H1 (cell line): ENCODE data around the gene NCKAP1. TPM values are rescaled to one million over a fixed set of nuclear protein-coding genes. Genes with fewer than 3 reads are reported as not detected.
A peak's percentile ranks its signal among the peaks of the same experiment; 100 is the strongest.

Source experiments
- CTCF ChIA-PET: fragments of 300-600 bp; sonication (Branson Sonifier 250); formaldehyde crosslinking; loops from one replicate; lab custom pipeline; 2021; ENCODE audit not compliant: partially characterized antibody; lab: Charles Lee
- POLR2A ChIA-PET: fragments of 300-600 bp; sonication (Branson Sonifier 250); formaldehyde crosslinking; loops from one replicate; lab custom pipeline; 2021; ENCODE audit warnings: inconsistent platforms; ENCODE audit not compliant: partially characterized antibody; lab: Charles Lee
- DNase-seq, 2 experiments: peaks; one replicate each; pipeline versions ENCODE4 v3.0.0 to v3.0.0-alpha.2; 2010 to 2022; ENCODE audit warnings: low spot score in 2 of 2, low read depth in 1 of 2, mixed read lengths in 1 of 2
- FAIRE-seq: peaks from 2 replicates; lab custom pipeline; 2011; peaks lifted over from hg19 to GRCh38; lab: Jason Lieb, UNC
- H2AFZ ChIP-seq: 2 replicates; pipeline ENCODE4 v1.8.1; 2012; ENCODE audit warnings: low read length, inconsistent platforms
- H2AK5ac ChIP-seq: 2 replicates; pipeline ENCODE4 v1.6.1; 2013; ENCODE audit warnings: low read depth, low read length
- H2BK120ac ChIP-seq: replicated peaks from 2 replicates; pipeline ENCODE3; 2013; ENCODE audit warnings: low read depth, low read length, inconsistent platforms
- H2BK12ac ChIP-seq: 2 replicates; pipeline ENCODE4 v1.6.1; 2013; ENCODE audit warnings: low read depth, low read length
- H2BK15ac ChIP-seq: 2 replicates; pipeline ENCODE4 v1.6.1; 2013; ENCODE audit warnings: low read length
- H2BK20ac ChIP-seq: 2 replicates; pipeline ENCODE4 v1.6.1; 2013; ENCODE audit warnings: low read length
- H2BK5ac ChIP-seq: 2 replicates; pipeline ENCODE4 v1.6.1; 2013; ENCODE audit warnings: low read depth, low read length
- H3K14ac ChIP-seq: 2 replicates; pipeline ENCODE4 v1.6.1; 2013; ENCODE audit warnings: inconsistent platforms; ENCODE audit not compliant: insufficient read length
- H3K18ac ChIP-seq: 2 replicates; pipeline ENCODE4 v1.6.1; 2013; ENCODE audit warnings: low read length; ENCODE audit errors: extremely low read depth
- H3K23ac ChIP-seq: 2 replicates; pipeline ENCODE4 v1.6.1; 2013; ENCODE audit warnings: inconsistent platforms; ENCODE audit not compliant: insufficient read length
- H3K23me2 ChIP-seq: 2 replicates; pipeline ENCODE4 v1.6.1; 2013; ENCODE audit warnings: low read depth, low read length
- H3K27ac ChIP-seq: 2 replicates; pipeline ENCODE4 v1.6.1; 2011; ENCODE audit warnings: low read depth, low read length, inconsistent platforms
- H3K27me3 ChIP-seq, 4 experiments: replicated peaks in 1 of 4; 1 replicate in 1 of 4; 2 replicates in 3 of 4; pipeline versions ENCODE4 v1.6.1 to v1.8.1; 2011 to 2013; ENCODE audit warnings: low read length in 3 of 4, mild to moderate bottlenecking in 3 of 4, inconsistent platforms in 2 of 4, mixed read lengths in 2 of 4, moderate library complexity in 1 of 4; ENCODE audit not compliant: control insufficient read depth in 3 of 4, insufficient read depth in 3 of 4; ENCODE audit errors: extremely low read depth in 1 of 4
- H3K36me3 ChIP-seq, 4 experiments: 2 replicates each; pipeline versions ENCODE4 v1.6.1 to v1.8.1; 2011 to 2013; ENCODE audit warnings: mild to moderate bottlenecking in 4 of 4, low read length in 3 of 4, moderate library complexity in 2 of 4, control low read depth in 1 of 4, inconsistent platforms in 1 of 4; ENCODE audit not compliant: insufficient read depth in 4 of 4, control insufficient read depth in 2 of 4
- H3K4ac ChIP-seq: replicated peaks from 2 replicates; pipeline ENCODE3; 2013; ENCODE audit warnings: low read length, low read depth, mixed read lengths, inconsistent platforms; ENCODE audit not compliant: insufficient read length
- H3K4me1 ChIP-seq, 4 experiments: replicated peaks in 1 of 4; 1 replicate in 1 of 4; 2 replicates in 3 of 4; pipeline versions ENCODE4 v1.6.1 to v1.8.1; 2011 to 2013; ENCODE audit warnings: low read length in 3 of 4, inconsistent platforms in 2 of 4, mixed read lengths in 1 of 4; ENCODE audit not compliant: insufficient read depth in 4 of 4, control insufficient read depth in 3 of 4
- H3K4me2 ChIP-seq, 2 experiments: 2 replicates each; pipeline versions ENCODE4 v1.6.1 to v1.8.1; 2011 to 2013; ENCODE audit warnings: low read depth in 2 of 2, low read length in 2 of 2, control low read depth in 1 of 2, inconsistent platforms in 1 of 2, mild to moderate bottlenecking in 1 of 2; ENCODE audit not compliant: insufficient read depth in 1 of 2
- H3K4me3 ChIP-seq, 4 experiments: fragments of 200-600, 300-600 bp in 1 of 4; sonication (generic), shearing (Covaris generic), sonication (Bioruptor Twin) in 1 of 4; 2 replicates each; pipeline versions ENCODE4 v1.5.1 to v1.8.1; 2011 to 2016; ENCODE audit warnings: low read length in 4 of 4, low read depth in 3 of 4, control low read depth in 2 of 4, inconsistent platforms in 2 of 4, mild to moderate bottlenecking in 2 of 4, mixed read lengths in 1 of 4, moderate library complexity in 1 of 4; ENCODE audit not compliant: insufficient read depth in 2 of 4; ENCODE audit errors: extremely low read depth in 1 of 4
- H3K56ac ChIP-seq: replicated peaks from 2 replicates; pipeline ENCODE3; 2013; ENCODE audit warnings: low read depth, mild to moderate bottlenecking, mixed read lengths, low read length, inconsistent platforms; ENCODE audit not compliant: insufficient read length
- H3K79me1 ChIP-seq: 2 replicates; pipeline ENCODE4 v1.6.1; 2013; ENCODE audit warnings: low read depth, low read length, control low read depth
- H3K79me2 ChIP-seq, 2 experiments: 2 replicates each; pipeline versions ENCODE4 v1.6.1 to v1.8.1; 2012 to 2013; ENCODE audit warnings: low read length in 2 of 2, mild to moderate bottlenecking in 2 of 2, inconsistent platforms in 1 of 2; ENCODE audit not compliant: insufficient read depth in 2 of 2, control insufficient read depth in 1 of 2
- H3K9ac ChIP-seq, 4 experiments: replicated peaks in 1 of 4; 1 replicate in 1 of 4; 2 replicates in 3 of 4; pipeline versions ENCODE4 v1.6.1 to v1.8.1; 2011 to 2013; ENCODE audit warnings: low read depth in 3 of 4, low read length in 3 of 4, control low read depth in 2 of 4, mild to moderate bottlenecking in 2 of 4, moderate library complexity in 2 of 4, inconsistent platforms in 1 of 4; ENCODE audit errors: extremely low read depth in 1 of 4
- H3K9me3 ChIP-seq, 2 experiments: 2 replicates each; pipeline versions ENCODE4 v1.6.1 to v1.8.1; 2012 to 2013; ENCODE audit warnings: mild to moderate bottlenecking in 2 of 2, moderate library complexity in 2 of 2, control low read depth in 1 of 2, inconsistent platforms in 1 of 2, low read depth in 1 of 2, low read length in 1 of 2, mixed read lengths in 1 of 2; ENCODE audit not compliant: insufficient read depth in 2 of 2
- H4K20me1 ChIP-seq, 2 experiments: replicated peaks in 1 of 2; 2 replicates each; pipeline versions ENCODE3 to v1.8.1; 2011 to 2013; ENCODE audit warnings: inconsistent platforms in 2 of 2, low read length in 2 of 2, mild to moderate bottlenecking in 1 of 2; ENCODE audit not compliant: insufficient read depth in 2 of 2, control insufficient read depth in 1 of 2
- H4K5ac ChIP-seq: 2 replicates; pipeline ENCODE4 v1.6.1; 2013; ENCODE audit warnings: low read length, low read depth, mixed read lengths, inconsistent platforms; ENCODE audit not compliant: insufficient read length
- H4K8ac ChIP-seq: 2 replicates; pipeline ENCODE4 v1.8.0; 2013; ENCODE audit warnings: mild to moderate bottlenecking, moderate library complexity, low read length, inconsistent platforms; ENCODE audit not compliant: insufficient read depth; ENCODE audit errors: extremely low read depth
- H4K91ac ChIP-seq: replicated peaks from 2 replicates; pipeline ENCODE3; 2013; ENCODE audit warnings: low read length, mixed read lengths, inconsistent platforms; ENCODE audit not compliant: insufficient read length
- BACH1 ChIP-seq: IDR thresholded peaks from 2 replicates; pipeline ENCODE4 v1.6.1; 2012; ENCODE audit warnings: low read length, improper control_type of control experiment
- SRF ChIP-seq: IDR thresholded peaks from 2 replicates; pipeline ENCODE4 v1.6.1; 2011; ENCODE audit warnings: mild to moderate bottlenecking, low read depth, low read length, moderate library complexity
- WGBS, 2 experiments: shearing (Covaris generic) in 1 of 2; methylation state at CpG; one replicate each; pipeline versions ENCODE4 v1.1.6 to v1.1.7; 2013 to 2015; ENCODE audit warnings: low lambda C conversion rate in 2 of 2, mixed read lengths in 2 of 2, inconsistent platforms in 1 of 2, low coverage in 1 of 2, missing lambda C conversion rate in 1 of 2; ENCODE audit not compliant: insufficient replicate concordance in 2 of 2, insufficient coverage in 1 of 2, insufficient read length in 1 of 2; ENCODE audit errors: extremely low coverage in 1 of 2, missing lambda C conversion rate in 1 of 2; 5-methylcytosine and 5-hydroxymethylcytosine counted together
- polyA plus RNA-seq, 7 experiments: library from polyadenylated mRNA; depleted of rRNA in 3 of 7; stranded (reverse) in 5 of 7; unstranded in 2 of 7; fragments of >200 nt in 5 of 7; fragments of 200-250 nt in 2 of 7; gene quantifications; 1 replicate in 5 of 7; 2 replicates in 1 of 7; 4 replicates in 1 of 7; pipeline versions ENCODE4 v1.2.1 to v1.2.3, GENCODE V29; 2011 to 2013; ENCODE audit warnings: missing spikeins in 2 of 7, mixed read lengths in 2 of 7
- total RNA-seq: library from RNA; stranded (reverse); fragmentation: NEBNext Ultra II Directional; extraction: Animal tissue kit (Norgen Biotek cat#: 25700); gene quantifications from 2 replicates; pipeline ENCODE4 v1.2.1, GENCODE V29; 2021

NCKAP1 gene
- total and polyA plus RNA-seq, 2 of the 8 experiments (the other 6 are each of a cell fraction or from before 2014, with no cell fraction given): 90.8 to 173 TPM

DNA sequence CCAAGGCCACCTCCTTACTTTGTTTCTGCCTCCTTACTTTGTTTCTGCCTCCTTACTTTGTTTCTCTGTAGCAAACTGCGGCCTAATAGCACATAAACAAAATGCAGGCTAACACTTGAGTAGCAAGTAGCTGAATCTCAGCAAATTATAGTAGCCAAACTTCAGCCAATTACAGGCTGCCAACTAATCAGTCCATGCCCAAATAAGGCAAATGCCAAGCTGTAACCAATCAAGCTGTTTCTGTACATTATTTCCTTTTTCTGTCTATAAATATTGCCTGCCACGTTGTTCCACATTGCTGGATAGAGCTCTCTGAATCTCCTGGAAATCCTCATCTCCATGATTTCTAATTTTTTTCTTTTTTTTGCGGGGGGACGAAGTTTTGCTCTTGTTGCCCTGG is 143.1 kb downstream of the NCKAP1 start:
- Histone ChIP-seq H2BK5ac (no peak overlapping the region), H3K18ac (no peak overlapping the region), H3K4me2 (no peak overlapping the region), H2AFZ (no peak overlapping the region), H2AK5ac (no peak overlapping the region), H3K79me2 (no peaks in the 10 kb centered on the region), H3K23me2 (no peaks in the 10 kb centered on the region), H4K91ac (no peak overlapping the region), H2BK20ac (no peak overlapping the region), H3K56ac (no peak overlapping the region), H4K20me1 (no peaks in the 10 kb centered on the region), H3K79me1 (no peaks in the 10 kb centered on the region), H2BK12ac (no peak overlapping the region), H3K9ac (no peak overlapping the region), H4K5ac (no peak overlapping the region), H3K14ac (no peak overlapping the region), H3K4me1 (no peaks in the 10 kb centered on the region), H3K9me3 (no peaks in the 10 kb centered on the region), H3K27ac (no peak overlapping the region), H3K27me3 (no peaks in the 10 kb centered on the region), H2BK15ac (no peak overlapping the region), H2BK120ac (no peak overlapping the region), H3K36me3 (no peaks in the 10 kb centered on the region), H4K8ac (no peak overlapping the region), H3K4me3 (no peak overlapping the region), H3K23ac (no peak overlapping the region), H3K4ac (no peak overlapping the region)
- ChIA-PET POLR2A (no interaction called here), CTCF (interaction anchor here (0.6 to 5.3 kb wide), 3 partner anchors 12 to 85 kb away, joined by 3 to 27 read pairs (median 6); no protein-coding TSS in a partner anchor)
- FAIRE-seq (no peak), DNase-seq (no peak)
- WGBS, 2 experiments: 88% methylated on average over 4 of the region's 4 CpGs; no CpG with 5 or more reads in 1 of the 2 experiments
- TF ChIP-seq BACH1 (no peak), SRF (peak; percentile 92)
